ENCODE results near the gene ISG20.

- TF ChIP-seq TAF1 (IDR thresholded peaks at IDR 0.05; ENCODE audit: low read depth) (no peak), FOXM1 (IDR thresholded peaks at IDR 0.05; ENCODE audit: borderline replicate concordance, low read depth) (no peak), EP300 (IDR thresholded peaks at IDR 0.05; ENCODE audit: borderline replicate concordance) (no peak), NFIC (IDR thresholded peaks at IDR 0.05) (no peak), TCF12 (IDR thresholded peaks at IDR 0.05; ENCODE audit: low read depth) (no peak), ZBTB7A (IDR thresholded peaks at IDR 0.05; ENCODE audit: low read depth) (no peak)
These were observed 57.0 kb downstream of the ISG20 start for GRCh38 chr15:88695691-88696251.

Data from Ishikawa (cell line).